Panc1 (cell line): ENCODE results near the gene ARHGEF7.

Experiments used
- TCF7L2 ChIP-seq: IDR thresholded peaks from 2 replicates; pipeline ENCODE4 v1.6.1; 2011; ENCODE audit warnings: mild to moderate bottlenecking, low read depth, low read length, inconsistent platforms
- TF ChIP-seq, protein P1 (sequence below): fragments of 450-650 bp; IDR thresholded peaks from 2 replicates; pipeline ENCODE4 v1.5.1; 2017; ENCODE audit warnings: mild to moderate bottlenecking

GRCh38 chr13:111286749-111287148 is 171.6 kb downstream of the ARHGEF7 start:
- TF ChIP-seq, protein P1, sequence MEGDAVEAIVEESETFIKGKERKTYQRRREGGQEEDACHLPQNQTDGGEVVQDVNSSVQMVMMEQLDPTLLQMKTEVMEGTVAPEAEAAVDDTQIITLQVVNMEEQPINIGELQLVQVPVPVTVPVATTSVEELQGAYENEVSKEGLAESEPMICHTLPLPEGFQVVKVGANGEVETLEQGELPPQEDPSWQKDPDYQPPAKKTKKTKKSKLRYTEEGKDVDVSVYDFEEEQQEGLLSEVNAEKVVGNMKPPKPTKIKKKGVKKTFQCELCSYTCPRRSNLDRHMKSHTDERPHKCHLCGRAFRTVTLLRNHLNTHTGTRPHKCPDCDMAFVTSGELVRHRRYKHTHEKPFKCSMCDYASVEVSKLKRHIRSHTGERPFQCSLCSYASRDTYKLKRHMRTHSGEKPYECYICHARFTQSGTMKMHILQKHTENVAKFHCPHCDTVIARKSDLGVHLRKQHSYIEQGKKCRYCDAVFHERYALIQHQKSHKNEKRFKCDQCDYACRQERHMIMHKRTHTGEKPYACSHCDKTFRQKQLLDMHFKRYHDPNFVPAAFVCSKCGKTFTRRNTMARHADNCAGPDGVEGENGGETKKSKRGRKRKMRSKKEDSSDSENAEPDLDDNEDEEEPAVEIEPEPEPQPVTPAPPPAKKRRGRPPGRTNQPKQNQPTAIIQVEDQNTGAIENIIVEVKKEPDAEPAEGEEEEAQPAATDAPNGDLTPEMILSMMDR: no peak
- TF ChIP-seq TCF7L2: no peak
